Uterus (tissue), 2 donors: ENCODE measurements around the gene GPR101.

Experiments
- CTCF ChIP-seq, 4 experiments: fragments of 200-600 bp in 2 of 4; fragments of 450-650 bp in 2 of 4; sonication (generic) in 2 of 4; IDR thresholded peaks; one replicate each; pipeline ENCODE4 v1.5.1; 2016 to 2019; ENCODE audit warnings: antibody characterized with exemption in 4 of 4, mild to moderate bottlenecking in 2 of 4, moderate library complexity in 1 of 4
- POLR2A ChIP-seq, 2 donors: fragments of 450-650 bp; IDR thresholded peaks; one replicate each; pipeline ENCODE4 v1.6.1; 2016; ENCODE audit warnings: antibody characterized with exemption in 2 of 2, mild to moderate bottlenecking in 1 of 2, moderate library complexity in 1 of 2

DNA sequence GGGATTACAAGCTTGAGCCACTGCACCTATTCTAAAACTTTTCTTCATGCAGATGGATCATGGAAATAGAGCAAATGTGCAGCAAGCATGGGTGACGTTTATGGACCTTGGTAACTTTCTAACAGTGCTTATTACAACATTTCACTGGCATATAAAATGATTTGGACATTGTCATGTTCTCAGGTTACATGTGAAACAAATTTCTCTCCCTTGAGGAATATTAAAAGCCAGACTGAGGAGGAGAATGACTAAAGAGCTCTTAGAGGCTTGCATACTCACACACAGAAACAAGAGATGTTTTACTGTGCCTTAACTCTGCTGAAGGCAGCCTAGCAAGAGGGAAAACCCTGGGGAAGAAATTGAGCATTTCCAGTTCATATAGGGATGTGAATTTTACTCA lies 38.6 kb upstream of the GPR101 start:
- TF ChIP-seq CTCF (IDR thresholded peaks at IDR 0.05) (no peak), POLR2A (IDR thresholded peaks at IDR 0.05) (no peak)
